CD4-positive, alpha-beta T cell treated with Interleukin-17A for 4 hours (primary cell): ENCODE data around the gene LNPEP.

Experiments used
- DNase-seq: peaks from one replicate; pipeline ENCODE4 v3.0.0-alpha.2; 2020; ENCODE audit warnings: mixed read lengths

Gene LNPEP

DNA sequence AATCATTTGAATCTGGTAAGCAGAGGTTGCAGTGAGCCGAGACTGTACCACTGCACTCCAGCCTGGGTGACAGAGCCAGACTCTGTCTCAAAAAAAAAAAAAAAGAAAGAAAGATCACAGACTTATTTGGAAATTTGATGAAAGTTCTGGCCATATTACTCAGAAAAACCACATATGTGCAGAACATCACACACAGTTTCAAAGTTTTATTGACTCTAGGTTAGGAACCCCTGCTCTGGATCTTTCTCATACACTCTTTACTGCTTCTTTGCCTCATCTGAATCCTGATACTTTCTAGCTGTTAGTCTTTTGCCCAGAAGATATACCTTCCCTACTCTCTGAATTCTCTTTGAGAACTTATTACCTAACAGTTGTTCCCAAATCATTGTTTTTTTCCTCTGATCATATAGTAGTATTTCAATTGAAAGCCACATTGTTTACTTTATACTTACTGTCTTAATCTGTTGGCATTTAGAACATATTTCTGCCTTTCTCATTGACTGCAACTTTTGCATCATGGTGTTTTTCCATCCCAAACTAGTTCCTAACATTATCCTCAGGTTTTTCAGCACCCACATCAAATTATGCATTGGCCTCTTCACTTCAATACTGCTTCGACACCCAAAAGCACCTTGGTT is 68.7 kb downstream of the LNPEP start:
- no peak for DNase-seq

DNA sequence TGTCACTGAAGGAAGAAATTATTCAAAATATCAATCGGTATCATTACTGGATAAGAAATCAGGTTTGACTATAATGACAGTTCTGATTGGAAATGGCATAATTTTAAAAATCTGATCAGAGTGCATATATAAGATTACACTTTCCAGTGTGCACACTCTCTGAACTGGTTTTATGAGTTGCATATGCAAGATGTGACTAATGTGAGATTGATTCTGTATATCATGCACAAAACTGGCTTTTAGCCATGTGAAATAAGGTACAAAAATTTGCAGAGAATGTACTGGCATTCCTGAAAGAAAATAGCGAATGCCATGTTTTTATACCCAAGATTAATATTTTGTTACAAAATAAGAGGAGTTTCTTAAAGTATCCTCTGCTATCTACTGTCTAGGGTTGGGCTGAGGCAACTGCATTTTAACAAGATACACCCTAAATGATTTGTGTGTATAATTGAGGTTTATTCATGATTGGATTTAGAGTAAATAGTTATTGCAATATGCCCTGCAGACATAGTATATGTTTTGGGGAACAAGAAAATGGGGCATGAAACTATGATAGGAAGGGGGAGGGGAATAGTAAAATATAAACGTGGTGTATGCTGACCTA is 70.7 kb downstream of the LNPEP start:
- no peak for DNase-seq

DNA sequence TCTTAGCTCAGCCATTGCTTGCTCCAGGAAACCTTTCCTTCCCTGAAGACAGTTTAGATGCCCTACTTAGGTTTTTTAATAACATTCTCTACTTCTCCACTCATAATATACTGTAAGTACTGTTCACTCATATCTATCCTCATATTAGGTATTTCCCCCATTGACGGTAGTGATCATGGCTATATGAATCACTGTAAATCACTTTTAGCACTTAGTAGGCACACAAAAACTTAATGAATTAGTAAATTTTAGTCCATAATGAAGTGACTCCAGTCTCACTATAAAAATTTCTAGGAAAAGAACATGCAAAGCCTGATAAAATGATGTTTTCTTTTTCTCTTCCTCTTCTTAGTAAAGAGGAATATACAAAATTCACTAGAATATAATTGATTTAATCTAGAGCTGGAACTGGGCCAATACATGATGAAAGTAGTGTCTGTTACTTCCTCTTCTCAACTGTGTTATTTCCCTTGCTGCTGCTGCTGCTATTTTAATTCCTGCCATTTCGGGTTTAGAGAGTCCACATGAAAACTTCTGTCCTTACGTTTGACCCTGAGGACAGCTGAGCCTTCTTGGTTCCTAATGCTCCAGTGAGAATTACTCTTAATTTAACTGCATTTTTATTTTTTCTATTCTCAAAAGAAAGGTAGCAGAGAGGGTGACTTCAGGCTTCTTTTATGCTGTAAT is 73.5 kb downstream of the LNPEP start:
- DNase-seq, result no peak

DNA sequence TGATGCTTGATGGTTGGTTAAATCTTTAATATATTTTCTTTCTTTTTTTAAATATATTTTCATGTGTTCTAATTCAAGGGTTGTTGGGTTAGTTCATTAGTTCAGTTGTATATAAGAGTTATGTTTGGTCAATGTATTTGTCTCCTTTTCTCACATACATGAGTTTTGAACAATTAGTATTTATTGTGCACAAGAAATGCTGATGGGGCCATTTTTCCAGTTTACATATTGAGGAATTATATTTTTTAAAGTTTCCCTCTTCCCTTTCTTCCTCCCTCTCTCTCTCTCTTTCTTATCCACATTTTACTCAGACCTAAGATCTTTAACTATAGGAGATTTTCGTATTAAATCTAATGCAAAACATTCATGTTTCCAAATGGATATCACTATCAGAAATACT is 74.0 kb downstream of the LNPEP start:
- DNase-seq, result no peak

DNA sequence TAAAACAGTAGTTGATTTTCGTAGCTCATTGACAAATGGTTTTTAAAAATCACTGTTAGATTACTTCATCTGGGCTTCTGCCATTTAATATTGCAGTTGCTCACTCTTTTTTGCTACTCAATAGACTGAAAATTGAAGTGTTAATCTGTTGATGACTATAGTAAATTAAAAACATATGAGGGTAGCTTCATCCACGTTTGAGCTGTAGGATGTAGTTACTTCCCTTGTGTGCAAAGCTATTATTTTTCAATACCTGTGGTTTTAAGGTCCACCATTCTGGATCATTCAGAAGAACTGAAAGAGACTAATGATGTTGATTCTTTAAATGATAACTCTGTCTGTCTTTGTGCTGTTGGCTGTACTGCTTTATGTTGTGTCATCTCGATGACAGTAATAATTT is 74.7 kb downstream of the LNPEP start:
- no peak for DNase-seq

DNA sequence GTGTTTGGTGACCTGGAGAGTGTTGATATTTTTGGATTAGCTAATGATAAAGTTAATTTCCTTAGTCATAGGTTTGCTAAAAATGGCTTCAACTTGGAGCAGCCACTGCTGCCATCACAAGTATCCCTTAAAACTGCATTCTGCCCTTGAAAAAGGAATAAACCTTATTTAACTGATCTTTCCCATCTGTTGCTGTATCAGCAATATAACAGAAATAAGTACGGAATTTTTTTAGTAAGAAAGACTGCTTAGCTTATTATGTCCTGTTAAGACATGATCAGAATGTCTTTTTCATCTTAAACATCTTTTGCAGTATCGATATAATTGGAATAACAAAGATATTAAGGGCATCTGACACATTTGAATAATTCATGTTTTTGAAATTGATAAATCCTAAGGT is 75.7 kb downstream of the LNPEP start:
- no peak for DNase-seq

DNA sequence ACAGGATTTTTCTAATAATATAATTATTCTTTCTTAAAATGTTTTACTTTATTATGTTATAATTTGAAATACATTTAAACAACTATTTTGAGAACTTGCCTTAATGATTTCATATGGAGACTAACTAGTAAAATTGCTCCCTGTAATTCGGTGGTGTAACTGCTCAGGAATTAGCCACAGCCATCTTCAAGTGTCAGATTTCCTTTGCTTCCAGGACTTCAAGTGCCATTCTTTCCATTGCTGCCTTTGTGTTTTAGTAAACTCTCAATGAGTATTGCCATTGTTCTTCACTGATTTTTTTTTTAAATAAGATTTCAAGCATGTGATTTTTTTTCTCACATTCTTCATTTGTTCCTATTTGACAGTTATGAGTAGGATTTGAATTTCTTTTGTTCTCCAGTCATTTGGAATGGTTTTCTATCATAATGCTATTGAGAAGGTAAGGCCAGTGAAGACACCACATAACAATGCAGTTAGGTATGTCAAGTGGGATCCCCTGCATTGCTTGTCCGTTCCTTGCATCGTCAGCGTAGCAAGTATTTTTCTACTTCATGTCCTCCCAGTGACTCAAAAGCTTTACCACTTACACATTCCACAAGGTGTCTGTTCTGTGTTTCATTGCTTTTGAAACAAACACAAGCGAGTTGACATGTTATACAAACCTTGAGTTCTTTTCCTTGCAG is 83.7 kb downstream of the LNPEP start:
- DNase-seq, result no peak

DNA sequence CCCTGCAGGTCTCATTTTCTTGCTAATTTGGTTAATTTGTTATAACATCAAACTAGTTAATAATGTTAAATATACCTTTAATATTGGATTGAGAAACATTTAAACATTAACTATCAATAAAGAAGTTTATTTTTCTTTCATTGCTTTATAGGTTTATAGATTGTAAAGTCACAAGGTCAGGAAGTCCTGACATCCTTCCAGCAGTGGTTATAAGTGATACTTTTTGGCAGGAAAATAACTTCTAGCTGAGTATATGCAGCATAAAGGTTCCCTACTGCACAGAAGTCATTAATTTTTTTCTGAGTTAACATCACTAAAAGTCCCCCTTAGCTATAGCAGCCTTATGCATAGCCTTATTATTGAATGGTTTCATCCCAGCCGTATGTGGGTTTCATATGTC is 85.5 kb downstream of the LNPEP start:
- no peak for DNase-seq

DNA sequence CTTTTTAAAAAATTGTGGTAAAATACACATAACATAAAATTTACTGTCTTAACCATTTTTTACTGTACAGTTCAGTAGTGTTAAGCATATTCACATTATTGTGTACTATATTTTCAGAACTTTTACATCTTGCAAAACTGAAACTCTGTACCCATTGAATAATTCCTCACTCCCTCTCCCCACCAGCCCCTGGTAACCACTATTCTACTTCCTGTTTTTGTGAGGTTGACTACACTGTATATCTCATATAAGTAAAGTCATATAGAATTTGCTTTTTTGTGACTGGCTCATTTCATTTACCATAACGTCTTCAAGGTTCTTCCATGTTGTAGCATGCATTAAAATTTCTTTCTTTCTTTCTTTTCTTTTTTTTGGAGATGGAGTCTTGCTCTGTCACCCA is 87.0 kb downstream of the LNPEP start:
- DNase-seq, result no peak

DNA sequence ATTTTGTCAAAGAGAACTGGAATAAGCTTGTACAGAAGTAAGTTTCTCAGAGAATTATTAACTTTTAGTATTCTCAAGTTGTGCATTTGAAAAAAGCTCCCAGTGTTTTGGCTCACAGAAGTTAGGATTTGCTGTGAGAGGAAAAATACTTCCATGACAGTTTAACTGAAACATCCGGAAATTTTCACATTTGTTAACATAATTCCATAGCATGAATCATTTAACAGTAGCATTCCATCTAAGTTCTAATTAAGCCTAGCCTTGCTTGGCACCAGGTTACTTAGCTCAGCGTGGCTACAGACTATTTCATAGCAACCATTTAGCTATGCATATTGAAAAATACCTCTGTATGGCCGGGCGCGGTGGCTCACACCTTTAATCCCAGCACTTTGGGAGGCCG is 90.8 kb downstream of the LNPEP start:
- DNase-seq, result no peak

DNA sequence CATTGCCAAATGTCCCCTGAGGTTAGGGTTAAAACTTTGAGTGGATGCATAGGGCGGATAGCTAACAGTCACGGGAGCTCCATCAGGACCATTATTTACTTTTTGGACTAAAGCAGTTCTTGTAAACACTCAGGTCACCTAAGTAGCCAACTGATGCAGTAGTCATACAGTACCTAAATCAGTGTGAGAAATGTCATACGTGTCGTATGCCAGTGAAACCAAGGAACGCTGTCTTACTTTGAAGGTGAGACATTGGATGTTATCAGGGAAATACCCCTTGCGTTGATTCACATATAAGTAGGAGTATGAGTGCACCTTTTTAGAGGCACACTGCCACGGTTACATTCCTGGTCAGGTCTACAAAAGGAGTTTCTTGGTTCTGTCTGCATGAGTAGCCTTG is 101.9 kb downstream of the LNPEP start:
- DNase-seq, result no peak

DNA sequence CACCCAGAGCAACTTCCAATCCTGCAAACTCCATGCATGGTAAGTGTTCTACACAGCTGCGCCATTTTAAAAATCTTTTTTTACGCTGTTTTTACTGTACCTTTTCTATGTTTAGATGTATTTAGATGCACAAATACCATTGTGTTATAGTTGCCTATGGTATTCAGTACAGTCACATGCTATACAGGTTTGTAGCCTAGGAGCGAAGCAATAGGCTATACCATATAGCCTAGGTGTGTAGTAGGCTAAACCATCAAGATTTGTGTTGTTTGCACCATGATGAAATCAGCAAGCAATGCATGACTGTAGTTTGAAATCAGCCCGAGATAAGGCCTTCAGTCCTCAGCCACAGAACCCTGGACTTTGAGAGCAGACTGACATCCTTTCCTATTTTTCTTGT is 105.4 kb downstream of the LNPEP start:
- DNase-seq, result no peak

DNA sequence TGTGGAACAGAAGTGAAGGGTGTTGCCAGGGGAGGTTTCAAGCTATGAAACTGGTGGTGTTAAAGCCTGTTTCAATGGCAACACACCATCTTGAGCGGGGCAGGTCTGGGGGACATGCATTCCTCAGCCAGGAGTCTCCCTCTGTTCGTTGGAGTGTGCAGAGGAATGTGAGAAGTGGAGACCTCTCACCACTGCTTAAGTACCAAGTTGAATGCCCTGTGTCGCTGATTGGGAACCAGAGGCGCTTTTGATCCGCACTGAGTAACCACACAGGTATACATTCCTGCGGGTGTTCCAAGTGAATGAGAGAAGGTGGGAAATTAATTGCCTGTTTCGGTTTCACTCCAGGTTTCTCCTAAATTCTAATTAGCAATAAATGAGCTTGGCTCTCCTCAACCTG is 107.1 kb downstream of the LNPEP start:
- DNase-seq, result no peak

DNA sequence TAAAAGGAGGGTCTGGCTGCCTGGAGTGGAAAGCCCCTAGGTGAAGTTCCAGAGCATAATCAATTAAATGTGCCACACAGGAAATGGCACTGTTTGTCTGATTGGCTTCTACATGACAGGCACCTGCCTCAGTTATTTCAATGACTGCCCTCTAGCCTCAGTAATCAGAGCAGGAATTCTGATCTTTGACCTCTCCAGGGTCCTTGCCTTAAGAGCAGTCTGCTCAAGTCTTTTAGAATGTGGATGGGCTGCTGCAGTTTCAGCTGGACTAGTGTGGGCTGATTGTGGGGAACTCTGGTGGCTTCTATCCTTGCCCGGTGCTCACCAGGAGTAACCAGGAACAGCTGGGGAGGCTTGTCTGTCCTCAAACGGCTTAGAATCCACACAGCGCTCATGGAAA is 107.6 kb downstream of the LNPEP start:
- no peak for DNase-seq

DNA sequence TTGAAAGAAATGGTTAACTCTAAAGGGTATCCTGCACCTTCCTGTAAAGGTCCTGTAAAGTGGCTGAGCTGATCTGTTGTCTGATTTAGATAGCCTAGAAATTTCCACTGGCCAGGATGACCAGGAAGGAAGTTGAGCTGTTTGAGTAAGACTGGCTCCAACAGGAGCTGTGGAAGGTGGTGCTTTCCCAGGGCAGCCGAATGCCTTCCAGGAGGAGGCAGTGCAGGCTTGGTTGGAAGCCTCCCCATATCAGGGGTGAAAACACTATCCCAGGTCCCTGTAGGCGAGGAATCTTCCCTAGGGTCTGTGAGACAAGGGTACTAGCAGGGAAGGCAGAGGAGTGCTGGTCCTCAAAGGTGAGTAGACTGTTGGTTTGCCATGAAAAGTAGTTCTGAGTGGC is 108.2 kb downstream of the LNPEP start:
- no peak for DNase-seq

DNA sequence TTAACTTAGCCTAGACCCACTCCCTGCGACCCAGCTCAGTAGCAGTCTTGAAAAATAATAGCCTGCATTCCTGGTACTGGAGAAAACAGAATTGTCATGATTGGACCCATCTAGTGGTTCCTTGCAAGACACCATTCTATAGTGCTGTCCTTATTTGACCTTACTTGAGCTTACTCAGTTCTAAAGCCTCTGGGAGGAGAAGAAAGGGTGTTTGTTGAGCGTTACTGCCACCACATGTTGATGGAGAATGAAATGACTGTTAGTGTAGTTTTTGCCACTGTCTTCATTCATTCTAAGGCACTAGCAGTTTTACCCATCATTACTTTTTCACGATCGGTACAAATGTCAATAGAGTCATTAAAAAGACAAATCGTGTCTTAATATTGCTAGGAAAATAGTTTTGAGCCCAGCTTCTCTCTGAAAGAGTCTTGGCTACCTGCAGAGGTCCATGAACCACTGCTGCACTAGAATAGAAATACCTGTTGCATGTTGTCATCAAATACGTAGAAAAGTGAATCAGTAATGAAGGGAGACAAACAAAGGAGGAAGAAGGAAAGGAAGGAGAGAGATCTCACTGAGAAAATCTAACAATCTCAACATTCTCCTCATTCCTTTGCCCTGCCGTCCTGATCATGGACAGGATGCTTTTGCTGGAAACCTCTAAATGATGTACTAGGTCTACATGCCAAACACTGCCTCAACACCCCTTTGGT is 110.5 kb downstream of the LNPEP start:
- no peak for DNase-seq

DNA sequence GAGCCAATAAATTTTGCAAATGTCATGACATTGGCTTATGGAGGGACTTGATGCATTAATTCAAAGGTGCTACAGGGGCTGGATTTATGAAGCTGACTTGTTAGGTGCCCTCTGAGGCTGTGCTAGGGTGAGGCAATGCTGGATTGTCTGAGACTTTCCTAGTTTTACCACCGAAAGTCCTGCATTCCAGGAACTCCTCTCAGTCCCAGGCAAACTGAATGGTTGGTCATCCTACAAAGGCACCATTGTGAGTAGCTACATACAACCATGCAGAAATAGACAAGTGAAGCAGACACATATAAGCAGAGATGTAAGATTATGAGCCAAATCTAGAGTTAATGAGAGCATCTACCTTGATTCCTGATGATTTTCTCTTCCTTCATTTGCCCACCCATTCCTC is 111.2 kb downstream of the LNPEP start:
- DNase-seq, result no peak

DNA sequence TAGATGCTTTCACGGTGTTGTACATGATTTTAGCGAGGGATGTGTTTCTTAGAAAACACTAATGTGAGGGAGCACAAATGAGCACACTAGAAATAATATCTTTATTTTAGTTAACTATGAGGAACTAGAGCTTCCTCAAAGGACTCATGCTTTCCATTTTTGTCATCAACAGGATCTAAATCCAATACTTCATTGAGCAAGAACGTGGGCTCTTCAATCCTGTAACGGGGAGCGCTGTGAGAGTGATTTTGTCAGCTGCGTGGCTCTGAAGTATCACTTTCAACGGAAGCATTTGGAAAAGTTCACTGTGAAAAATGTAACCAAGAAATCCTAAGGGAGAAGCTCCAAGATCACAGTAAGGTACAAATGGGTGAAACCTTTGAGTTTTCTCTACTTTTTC is 113.3 kb downstream of the LNPEP start:
- DNase-seq, result no peak

DNA sequence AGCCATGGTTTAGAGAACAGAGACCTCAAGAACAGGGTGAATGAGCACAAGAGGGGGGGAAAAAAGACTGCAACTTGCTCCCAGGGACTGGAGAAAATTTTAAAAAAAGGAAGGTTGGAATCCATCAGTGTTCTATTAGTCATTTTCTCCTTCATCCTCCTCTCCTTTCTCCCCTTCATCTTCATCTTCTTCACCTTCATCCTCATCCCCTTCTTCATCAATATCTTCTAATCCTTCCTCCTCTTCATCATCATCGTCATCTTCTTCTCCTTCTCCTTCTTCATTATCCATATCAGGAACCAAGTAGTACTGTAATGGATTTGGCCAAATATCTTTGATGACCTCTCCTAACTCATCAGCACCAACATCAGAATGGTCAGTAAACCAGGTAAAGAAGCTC is 120.4 kb downstream of the LNPEP start:
- no peak for DNase-seq

DNA sequence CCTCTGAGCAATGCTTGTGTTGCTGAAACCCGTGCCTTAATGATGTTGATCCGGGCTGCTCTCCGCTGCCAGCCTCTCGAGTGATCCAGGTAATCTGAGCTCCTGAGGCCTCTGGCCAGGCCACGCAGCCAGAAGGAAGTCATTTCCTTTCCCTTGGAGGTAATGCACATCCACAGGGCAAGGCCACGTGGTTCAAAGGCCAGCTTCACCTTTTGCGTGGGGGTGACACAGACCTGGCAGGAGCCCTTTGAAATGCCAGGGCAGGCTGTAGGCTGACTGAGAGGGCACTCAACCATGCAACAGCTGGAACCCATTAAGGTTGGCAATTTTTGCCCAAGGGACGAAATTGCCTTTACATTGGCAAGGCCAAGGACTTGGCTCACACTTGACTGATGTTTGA is 126.2 kb downstream of the LNPEP start:
- DNase-seq, result no peak

DNA sequence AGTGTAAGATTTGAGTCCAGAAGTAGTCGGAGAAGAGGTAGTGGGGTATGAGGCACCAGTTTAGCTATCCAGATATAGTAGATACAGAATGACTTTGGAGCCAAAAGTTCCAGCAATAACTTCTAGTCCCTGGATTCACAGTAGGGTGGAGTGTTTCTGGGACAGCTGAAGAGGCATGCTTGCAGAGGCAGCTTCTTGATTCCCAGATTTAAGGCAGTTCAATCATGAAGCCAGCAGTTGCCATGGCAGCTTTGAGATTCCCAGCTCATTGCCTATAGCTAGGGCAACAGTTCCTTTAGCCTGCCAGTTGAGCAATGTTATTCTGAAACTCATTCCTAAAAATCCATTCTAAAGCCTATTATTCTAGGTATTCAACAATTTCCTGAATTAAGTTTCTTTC is 127.4 kb downstream of the LNPEP start:
- no peak for DNase-seq

DNA sequence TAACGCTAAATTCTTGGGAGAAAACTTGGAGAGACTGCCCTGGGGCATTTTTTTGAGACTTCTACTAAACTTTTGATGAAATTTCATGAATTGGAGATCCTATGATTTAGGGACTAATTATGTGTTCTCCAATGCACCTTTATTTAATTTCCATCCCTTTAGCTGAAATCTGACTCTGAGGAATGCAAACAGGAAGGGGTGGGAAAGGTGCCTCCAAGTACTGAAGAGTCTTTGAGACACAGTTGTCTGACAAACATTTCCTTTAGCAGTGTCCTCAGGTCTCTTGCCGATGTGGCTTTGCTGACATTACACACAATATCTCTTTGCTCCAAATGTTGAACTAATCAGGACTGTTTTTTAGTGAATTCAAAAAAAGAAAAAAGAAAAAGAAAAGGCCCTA is 129.6 kb downstream of the LNPEP start:
- no peak for DNase-seq

DNA sequence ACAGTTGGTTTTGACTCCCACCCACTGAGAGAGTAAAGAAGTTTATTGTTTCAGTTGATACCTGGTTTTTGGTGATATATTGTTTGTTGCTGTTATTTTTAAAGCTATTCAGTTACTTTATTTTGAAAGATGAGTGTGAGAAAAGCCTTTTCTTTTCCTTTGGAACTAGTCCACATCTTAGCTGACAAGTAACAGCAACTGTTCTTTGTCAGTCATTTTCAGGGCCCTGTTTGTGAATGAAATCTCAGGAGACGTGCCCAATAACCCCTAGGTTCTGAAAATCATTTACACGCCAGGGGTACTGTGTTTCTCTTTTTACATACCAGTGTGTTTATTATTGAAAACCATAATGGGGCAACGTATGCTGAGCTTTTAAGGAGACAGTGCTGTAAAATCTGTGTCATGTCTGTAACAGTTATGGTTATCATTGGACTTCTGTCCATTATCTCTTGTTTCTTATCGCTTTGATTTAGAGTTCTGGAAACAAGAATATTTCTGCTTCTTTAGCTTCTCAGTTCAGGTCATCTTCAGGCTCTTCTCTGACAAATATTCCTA is 131.5 kb downstream of the LNPEP start:
- DNase-seq, result no peak
